GM12872 (cell line): Measurements from ENCODE around the gene NR2E3.

ENCODE experiments used
- TF ChIP-seq, protein P1 (sequence below): IDR thresholded peaks from 3 replicates; pipeline ENCODE4 v1.5.1; 2011; ENCODE audit warnings: low read depth, mild to moderate bottlenecking, low read length, moderate library complexity; ENCODE audit not compliant: insufficient read depth

Gene NR2E3

DNA sequence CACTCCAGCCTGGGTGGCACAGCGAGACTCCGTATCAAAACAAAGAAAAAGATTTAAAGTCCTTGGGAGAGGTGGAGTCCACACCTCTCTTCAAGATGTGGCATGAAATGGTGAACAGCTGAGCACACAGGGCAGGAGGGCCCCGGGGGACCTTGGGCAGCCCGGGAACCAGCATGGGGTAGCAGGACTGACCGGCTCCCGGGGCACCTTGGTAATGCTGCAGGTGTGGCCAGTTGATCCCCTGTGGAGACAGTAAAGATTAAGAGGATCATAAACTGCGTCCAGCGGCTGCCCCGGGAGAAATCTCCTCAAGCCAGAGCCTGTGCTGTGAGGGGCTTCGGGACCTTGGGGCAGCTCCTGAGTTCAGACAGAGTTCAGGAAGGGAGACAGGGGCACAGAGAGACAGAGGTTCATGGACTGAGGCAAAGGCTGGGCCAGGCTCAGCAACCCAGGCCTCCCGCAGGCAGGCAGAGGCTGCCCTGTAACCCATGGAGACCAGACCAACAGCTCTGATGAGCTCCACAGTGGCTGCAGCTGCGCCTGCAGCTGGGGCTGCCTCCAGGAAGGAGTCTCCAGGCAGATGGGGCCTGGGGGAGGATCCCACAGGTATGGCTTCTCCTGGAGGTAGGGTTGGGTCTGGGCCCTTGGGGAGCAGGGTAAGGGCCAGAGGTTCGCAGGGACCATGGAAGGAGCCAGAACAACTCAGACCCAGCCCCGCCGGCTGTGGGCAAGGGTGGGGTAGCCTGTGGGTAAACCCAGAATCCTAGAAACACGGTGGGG lies at the start of gene NR2E3:
TSS of gene NR2E3 (plus strand) at position 299 of the 780 bp plus-strand sequence. CDS start at position 489, 190 bp downstream.
- TF ChIP-seq, protein P1, sequence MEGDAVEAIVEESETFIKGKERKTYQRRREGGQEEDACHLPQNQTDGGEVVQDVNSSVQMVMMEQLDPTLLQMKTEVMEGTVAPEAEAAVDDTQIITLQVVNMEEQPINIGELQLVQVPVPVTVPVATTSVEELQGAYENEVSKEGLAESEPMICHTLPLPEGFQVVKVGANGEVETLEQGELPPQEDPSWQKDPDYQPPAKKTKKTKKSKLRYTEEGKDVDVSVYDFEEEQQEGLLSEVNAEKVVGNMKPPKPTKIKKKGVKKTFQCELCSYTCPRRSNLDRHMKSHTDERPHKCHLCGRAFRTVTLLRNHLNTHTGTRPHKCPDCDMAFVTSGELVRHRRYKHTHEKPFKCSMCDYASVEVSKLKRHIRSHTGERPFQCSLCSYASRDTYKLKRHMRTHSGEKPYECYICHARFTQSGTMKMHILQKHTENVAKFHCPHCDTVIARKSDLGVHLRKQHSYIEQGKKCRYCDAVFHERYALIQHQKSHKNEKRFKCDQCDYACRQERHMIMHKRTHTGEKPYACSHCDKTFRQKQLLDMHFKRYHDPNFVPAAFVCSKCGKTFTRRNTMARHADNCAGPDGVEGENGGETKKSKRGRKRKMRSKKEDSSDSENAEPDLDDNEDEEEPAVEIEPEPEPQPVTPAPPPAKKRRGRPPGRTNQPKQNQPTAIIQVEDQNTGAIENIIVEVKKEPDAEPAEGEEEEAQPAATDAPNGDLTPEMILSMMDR, result no peak

DNA sequence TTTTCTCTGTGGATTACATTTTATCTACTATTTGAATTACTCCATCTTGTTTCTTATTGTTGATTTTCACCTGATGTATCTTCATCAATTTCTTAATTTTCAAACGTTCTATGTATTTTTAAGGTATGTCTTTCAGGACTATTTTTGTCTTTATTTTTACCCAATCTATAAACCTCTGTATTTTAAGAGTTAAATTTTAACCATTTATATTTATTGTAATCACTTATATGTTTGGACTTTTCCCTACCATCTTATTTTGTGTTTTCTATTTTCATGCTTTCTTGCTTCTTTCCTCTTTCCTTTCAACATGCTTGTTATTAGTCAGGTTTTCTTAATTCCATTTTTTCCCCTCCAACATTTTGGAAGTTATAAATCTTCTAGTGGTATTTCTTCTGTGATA lies 49.5 kb upstream of the NR2E3 start:
- TF ChIP-seq, protein P1, result no peak

DNA sequence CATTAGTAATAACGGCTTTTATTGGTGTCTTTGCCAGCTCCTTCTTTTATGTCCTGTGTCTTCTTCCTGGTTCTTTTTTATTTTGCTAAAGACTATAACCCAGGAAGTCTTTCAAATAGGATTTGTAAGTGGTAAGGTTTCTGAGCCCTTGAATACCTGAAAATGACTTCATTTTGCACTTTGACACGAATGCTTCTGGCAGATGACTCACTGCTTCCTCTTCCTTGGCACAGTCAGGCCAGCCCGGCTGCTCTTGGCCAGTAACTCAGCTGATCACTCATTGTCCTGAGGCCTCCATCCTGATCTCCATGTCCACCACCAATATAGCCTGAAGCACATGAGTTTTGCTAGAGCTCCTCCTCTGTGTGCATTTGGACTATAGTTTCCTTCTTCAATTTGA lies 48.7 kb upstream of the NR2E3 start:
- TF ChIP-seq, protein P1, result no peak

DNA sequence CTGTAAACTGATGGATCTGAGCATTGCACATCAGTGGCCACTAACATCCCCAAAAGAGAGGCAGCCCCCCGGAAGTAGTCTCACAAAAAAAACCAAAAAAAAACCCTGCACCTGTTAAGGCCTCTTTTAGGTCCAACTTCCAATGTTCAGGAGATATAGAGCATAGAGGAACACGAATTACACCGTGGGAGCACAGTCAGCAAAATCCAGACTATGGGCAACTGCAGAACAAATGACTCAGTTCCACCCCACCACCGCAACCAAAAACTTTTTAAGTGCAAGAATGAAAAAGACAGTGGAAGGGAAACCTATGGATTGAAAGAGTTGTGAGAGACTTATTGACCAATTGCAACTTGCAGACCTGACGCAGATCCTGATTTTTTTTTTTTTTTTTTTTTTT lies 42.2 kb upstream of the NR2E3 start:
- TF ChIP-seq, protein P1, result no peak

DNA sequence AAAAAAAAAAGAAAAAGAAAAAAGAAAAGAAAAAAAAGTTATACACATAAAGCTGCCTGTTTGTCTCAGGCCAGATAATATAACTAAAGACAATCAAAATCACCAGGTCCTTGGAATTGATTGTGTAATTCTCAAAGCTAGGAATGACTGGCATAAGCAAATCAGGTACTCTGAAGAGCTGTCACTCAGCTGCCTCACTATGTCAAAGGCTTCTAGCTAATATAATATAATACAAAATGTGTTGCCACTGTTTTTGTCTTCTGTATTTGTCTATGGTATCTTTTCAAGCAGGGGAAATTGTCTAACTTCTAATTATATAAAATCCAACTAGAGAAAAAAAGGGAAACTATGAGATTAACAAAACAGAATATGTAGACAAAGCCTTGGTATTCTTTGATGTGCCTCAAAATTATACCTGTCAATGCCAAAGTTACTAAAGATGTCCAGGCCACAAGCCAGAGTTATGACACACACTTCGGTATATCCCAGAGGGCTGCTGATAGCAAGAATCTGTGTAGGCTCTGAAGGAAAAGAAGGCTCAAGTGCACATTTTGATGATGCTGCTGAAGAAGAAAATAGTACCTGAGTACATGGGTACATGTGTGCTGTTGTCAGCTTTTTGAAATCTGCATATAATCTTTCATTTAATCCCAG lies 37.0 kb upstream of the NR2E3 start:
- TF ChIP-seq, protein P1, result no peak

DNA sequence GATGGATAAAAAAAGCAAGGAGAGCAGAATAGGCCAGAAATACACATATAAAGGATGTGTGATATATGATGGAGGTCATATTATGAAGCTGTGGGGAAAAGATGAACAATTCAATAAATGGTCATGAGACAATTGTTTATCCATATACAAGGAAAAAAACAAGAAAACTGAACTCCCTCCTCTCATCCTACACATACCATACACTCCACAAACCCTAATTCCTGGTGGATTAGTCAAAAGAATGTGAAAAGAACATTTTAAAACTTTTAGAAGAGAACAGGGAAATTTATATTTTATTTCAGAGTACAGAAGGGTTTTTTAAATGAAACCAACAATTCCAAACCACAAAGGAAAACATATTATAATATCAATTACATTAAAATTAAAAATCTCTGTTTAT lies 34.5 kb upstream of the NR2E3 start:
- TF ChIP-seq, protein P1, result no peak

DNA sequence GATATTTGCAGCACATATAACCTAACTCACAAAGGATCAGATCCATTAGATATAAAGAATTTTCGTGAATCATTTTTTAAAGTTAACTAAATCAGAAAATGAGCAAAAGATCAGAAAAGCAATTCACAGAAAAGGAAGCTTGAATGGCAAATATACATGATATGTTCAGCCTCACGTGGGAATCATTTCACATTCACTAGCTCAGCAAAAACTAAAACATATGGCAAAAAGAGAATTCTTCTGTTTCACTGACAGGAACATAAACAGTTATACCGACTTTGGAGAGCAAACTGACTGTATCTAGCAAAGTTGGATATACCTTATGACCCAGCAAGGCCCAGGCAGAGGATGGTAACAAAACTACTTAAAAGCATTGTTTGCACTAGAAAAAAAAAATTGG lies 34.0 kb upstream of the NR2E3 start:
- TF ChIP-seq, protein P1, result no peak
